H1 (cell line): ENCODE measurements around the gene ENO2. TPM values are rescaled to one million over a fixed set of nuclear protein-coding genes. Genes with fewer than 3 reads are reported as not detected.

Experiments
- CTCF ChIA-PET: fragments of 300-600 bp; sonication (Branson Sonifier 250); formaldehyde crosslinking; loops from one replicate; lab custom pipeline; 2021; ENCODE audit not compliant: partially characterized antibody; lab: Charles Lee
- POLR2A ChIA-PET: fragments of 300-600 bp; sonication (Branson Sonifier 250); formaldehyde crosslinking; loops from one replicate; lab custom pipeline; 2021; ENCODE audit warnings: inconsistent platforms; ENCODE audit not compliant: partially characterized antibody; lab: Charles Lee
- DNase-seq, 2 experiments: peaks; one replicate each; pipeline versions ENCODE4 v3.0.0 to v3.0.0-alpha.2; 2010 to 2022; ENCODE audit warnings: low spot score in 2 of 2, low read depth in 1 of 2, mixed read lengths in 1 of 2
- FAIRE-seq: peaks from 2 replicates; lab custom pipeline; 2011; peaks lifted over from hg19 to GRCh38; lab: Jason Lieb, UNC
- H2AFZ ChIP-seq: 2 replicates; pipeline ENCODE4 v1.8.1; 2012; ENCODE audit warnings: low read length, inconsistent platforms
- H2AK5ac ChIP-seq: 2 replicates; pipeline ENCODE4 v1.6.1; 2013; ENCODE audit warnings: low read depth, low read length
- H2BK120ac ChIP-seq: replicated peaks from 2 replicates; pipeline ENCODE3; 2013; ENCODE audit warnings: low read depth, low read length, inconsistent platforms
- H2BK12ac ChIP-seq: 2 replicates; pipeline ENCODE4 v1.6.1; 2013; ENCODE audit warnings: low read depth, low read length
- H2BK15ac ChIP-seq: 2 replicates; pipeline ENCODE4 v1.6.1; 2013; ENCODE audit warnings: low read length
- H2BK20ac ChIP-seq: 2 replicates; pipeline ENCODE4 v1.6.1; 2013; ENCODE audit warnings: low read length
- H2BK5ac ChIP-seq: 2 replicates; pipeline ENCODE4 v1.6.1; 2013; ENCODE audit warnings: low read depth, low read length
- H3K14ac ChIP-seq: 2 replicates; pipeline ENCODE4 v1.6.1; 2013; ENCODE audit warnings: inconsistent platforms; ENCODE audit not compliant: insufficient read length
- H3K18ac ChIP-seq: 2 replicates; pipeline ENCODE4 v1.6.1; 2013; ENCODE audit warnings: low read length; ENCODE audit errors: extremely low read depth
- H3K23ac ChIP-seq: 2 replicates; pipeline ENCODE4 v1.6.1; 2013; ENCODE audit warnings: inconsistent platforms; ENCODE audit not compliant: insufficient read length
- H3K23me2 ChIP-seq: 2 replicates; pipeline ENCODE4 v1.6.1; 2013; ENCODE audit warnings: low read depth, low read length
- H3K27ac ChIP-seq: 2 replicates; pipeline ENCODE4 v1.6.1; 2011; ENCODE audit warnings: low read depth, low read length, inconsistent platforms
- H3K27me3 ChIP-seq, 4 experiments: replicated peaks in 1 of 4; 1 replicate in 1 of 4; 2 replicates in 3 of 4; pipeline versions ENCODE4 v1.6.1 to v1.8.1; 2011 to 2013; ENCODE audit warnings: low read length in 3 of 4, mild to moderate bottlenecking in 3 of 4, inconsistent platforms in 2 of 4, mixed read lengths in 2 of 4, moderate library complexity in 1 of 4; ENCODE audit not compliant: control insufficient read depth in 3 of 4, insufficient read depth in 3 of 4; ENCODE audit errors: extremely low read depth in 1 of 4
- H3K36me3 ChIP-seq, 4 experiments: 2 replicates each; pipeline versions ENCODE4 v1.6.1 to v1.8.1; 2011 to 2013; ENCODE audit warnings: mild to moderate bottlenecking in 4 of 4, low read length in 3 of 4, moderate library complexity in 2 of 4, control low read depth in 1 of 4, inconsistent platforms in 1 of 4; ENCODE audit not compliant: insufficient read depth in 4 of 4, control insufficient read depth in 2 of 4
- H3K4ac ChIP-seq: replicated peaks from 2 replicates; pipeline ENCODE3; 2013; ENCODE audit warnings: low read length, low read depth, mixed read lengths, inconsistent platforms; ENCODE audit not compliant: insufficient read length
- H3K4me1 ChIP-seq, 4 experiments: replicated peaks in 1 of 4; 1 replicate in 1 of 4; 2 replicates in 3 of 4; pipeline versions ENCODE4 v1.6.1 to v1.8.1; 2011 to 2013; ENCODE audit warnings: low read length in 3 of 4, inconsistent platforms in 2 of 4, mixed read lengths in 1 of 4; ENCODE audit not compliant: insufficient read depth in 4 of 4, control insufficient read depth in 3 of 4
- H3K4me2 ChIP-seq, 2 experiments: 2 replicates each; pipeline versions ENCODE4 v1.6.1 to v1.8.1; 2011 to 2013; ENCODE audit warnings: low read depth in 2 of 2, low read length in 2 of 2, control low read depth in 1 of 2, inconsistent platforms in 1 of 2, mild to moderate bottlenecking in 1 of 2; ENCODE audit not compliant: insufficient read depth in 1 of 2
- H3K4me3 ChIP-seq, 4 experiments: fragments of 200-600, 300-600 bp in 1 of 4; sonication (generic), shearing (Covaris generic), sonication (Bioruptor Twin) in 1 of 4; 2 replicates each; pipeline versions ENCODE4 v1.5.1 to v1.8.1; 2011 to 2016; ENCODE audit warnings: low read length in 4 of 4, low read depth in 3 of 4, control low read depth in 2 of 4, inconsistent platforms in 2 of 4, mild to moderate bottlenecking in 2 of 4, mixed read lengths in 1 of 4, moderate library complexity in 1 of 4; ENCODE audit not compliant: insufficient read depth in 2 of 4; ENCODE audit errors: extremely low read depth in 1 of 4
- H3K56ac ChIP-seq: replicated peaks from 2 replicates; pipeline ENCODE3; 2013; ENCODE audit warnings: low read depth, mild to moderate bottlenecking, mixed read lengths, low read length, inconsistent platforms; ENCODE audit not compliant: insufficient read length
- H3K79me1 ChIP-seq: 2 replicates; pipeline ENCODE4 v1.6.1; 2013; ENCODE audit warnings: low read depth, low read length, control low read depth
- H3K79me2 ChIP-seq, 2 experiments: 2 replicates each; pipeline versions ENCODE4 v1.6.1 to v1.8.1; 2012 to 2013; ENCODE audit warnings: low read length in 2 of 2, mild to moderate bottlenecking in 2 of 2, inconsistent platforms in 1 of 2; ENCODE audit not compliant: insufficient read depth in 2 of 2, control insufficient read depth in 1 of 2
- H3K9ac ChIP-seq, 4 experiments: replicated peaks in 1 of 4; 1 replicate in 1 of 4; 2 replicates in 3 of 4; pipeline versions ENCODE4 v1.6.1 to v1.8.1; 2011 to 2013; ENCODE audit warnings: low read depth in 3 of 4, low read length in 3 of 4, control low read depth in 2 of 4, mild to moderate bottlenecking in 2 of 4, moderate library complexity in 2 of 4, inconsistent platforms in 1 of 4; ENCODE audit errors: extremely low read depth in 1 of 4
- H3K9me3 ChIP-seq, 2 experiments: 2 replicates each; pipeline versions ENCODE4 v1.6.1 to v1.8.1; 2012 to 2013; ENCODE audit warnings: mild to moderate bottlenecking in 2 of 2, moderate library complexity in 2 of 2, control low read depth in 1 of 2, inconsistent platforms in 1 of 2, low read depth in 1 of 2, low read length in 1 of 2, mixed read lengths in 1 of 2; ENCODE audit not compliant: insufficient read depth in 2 of 2
- H4K20me1 ChIP-seq, 2 experiments: replicated peaks in 1 of 2; 2 replicates each; pipeline versions ENCODE3 to v1.8.1; 2011 to 2013; ENCODE audit warnings: inconsistent platforms in 2 of 2, low read length in 2 of 2, mild to moderate bottlenecking in 1 of 2; ENCODE audit not compliant: insufficient read depth in 2 of 2, control insufficient read depth in 1 of 2
- H4K5ac ChIP-seq: 2 replicates; pipeline ENCODE4 v1.6.1; 2013; ENCODE audit warnings: low read length, low read depth, mixed read lengths, inconsistent platforms; ENCODE audit not compliant: insufficient read length
- H4K8ac ChIP-seq: 2 replicates; pipeline ENCODE4 v1.8.0; 2013; ENCODE audit warnings: mild to moderate bottlenecking, moderate library complexity, low read length, inconsistent platforms; ENCODE audit not compliant: insufficient read depth; ENCODE audit errors: extremely low read depth
- H4K91ac ChIP-seq: replicated peaks from 2 replicates; pipeline ENCODE3; 2013; ENCODE audit warnings: low read length, mixed read lengths, inconsistent platforms; ENCODE audit not compliant: insufficient read length
- NRF1 ChIP-seq: IDR thresholded peaks from 2 replicates; pipeline ENCODE4 v1.6.1; 2011; ENCODE audit warnings: mild to moderate bottlenecking, low read depth, low read length, improper control_type of control experiment
- POLR2AphosphoS5 ChIP-seq: IDR thresholded peaks from 2 replicates; pipeline ENCODE4 v1.6.1; 2011; ENCODE audit warnings: low read depth, low read length
- RBBP5 ChIP-seq: IDR thresholded peaks from 2 replicates; pipeline ENCODE4 v1.7.1; 2012; ENCODE audit warnings: low read depth, mild to moderate bottlenecking, inconsistent platforms, low read length, moderate library complexity, borderline replicate concordance
- TAF7 ChIP-seq: optimal IDR thresholded peaks from 2 replicates; pipeline ENCODE3; 2011; ENCODE audit warnings: low read depth, mild to moderate bottlenecking, inconsistent platforms, low read length, moderate library complexity, borderline replicate concordance
- TBP ChIP-seq: IDR thresholded peaks from 2 replicates; pipeline ENCODE4 v1.6.1; 2011; ENCODE audit warnings: low read depth, low read length, improper control_type of control experiment
- TEAD4 ChIP-seq: IDR thresholded peaks from 2 replicates; pipeline ENCODE4 v1.6.1; 2012; ENCODE audit warnings: low read depth, low read length, inconsistent platforms, mixed read lengths
- ZNF274 ChIP-seq: IDR thresholded peaks from 2 replicates; pipeline ENCODE4 v1.7.0; 2012; ENCODE audit warnings: low read length, borderline replicate concordance; ENCODE audit errors: extremely low read depth
- WGBS, 2 experiments: shearing (Covaris generic) in 1 of 2; methylation state at CpG; one replicate each; pipeline versions ENCODE4 v1.1.6 to v1.1.7; 2013 to 2015; ENCODE audit warnings: low lambda C conversion rate in 2 of 2, mixed read lengths in 2 of 2, inconsistent platforms in 1 of 2, low coverage in 1 of 2, missing lambda C conversion rate in 1 of 2; ENCODE audit not compliant: insufficient replicate concordance in 2 of 2, insufficient coverage in 1 of 2, insufficient read length in 1 of 2; ENCODE audit errors: extremely low coverage in 1 of 2, missing lambda C conversion rate in 1 of 2; 5-methylcytosine and 5-hydroxymethylcytosine counted together
- polyA plus RNA-seq, 7 experiments: library from polyadenylated mRNA; depleted of rRNA in 3 of 7; stranded (reverse) in 5 of 7; unstranded in 2 of 7; fragments of >200 nt in 5 of 7; fragments of 200-250 nt in 2 of 7; gene quantifications; 1 replicate in 5 of 7; 2 replicates in 1 of 7; 4 replicates in 1 of 7; pipeline versions ENCODE4 v1.2.1 to v1.2.3, GENCODE V29; 2011 to 2013; ENCODE audit warnings: missing spikeins in 2 of 7, mixed read lengths in 2 of 7
- total RNA-seq: library from RNA; stranded (reverse); fragmentation: NEBNext Ultra II Directional; extraction: Animal tissue kit (Norgen Biotek cat#: 25700); gene quantifications from 2 replicates; pipeline ENCODE4 v1.2.1, GENCODE V29; 2021

The ENO2 gene
- total and polyA plus RNA-seq, 2 of the 8 experiments (the other 6 are each of a cell fraction or from before 2014, with no cell fraction given), result 92.4 to 102 TPM

DNA sequence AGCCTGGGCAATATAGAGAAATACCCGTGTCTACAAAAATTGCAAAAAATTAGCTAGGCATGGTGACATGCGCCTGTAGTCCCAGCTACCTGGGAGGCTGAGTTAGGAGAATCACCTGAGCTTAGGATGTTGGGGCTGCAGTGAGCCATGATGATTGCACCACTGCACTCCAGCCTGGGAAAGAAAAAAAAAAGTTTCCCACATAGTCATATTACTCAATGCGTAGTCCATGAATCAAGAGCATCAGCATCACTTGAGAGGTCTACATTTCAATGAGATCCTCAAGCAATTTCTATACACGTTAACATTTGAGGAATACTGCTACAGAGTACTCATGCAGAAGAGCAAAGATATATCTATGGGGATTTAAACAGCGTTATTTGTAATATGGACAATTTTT lies 15.0 kb upstream of the ENO2 start:
- no peak overlapping the region for H3K4me2 ChIP-seq
- no peak overlapping the region for H2BK20ac ChIP-seq
- no peak overlapping the region for H3K9ac ChIP-seq
- no peak overlapping the region for H3K14ac ChIP-seq
- POLR2A ChIA-PET, result interaction anchor here (0.9 to 2.1 kb wide), 4 partner anchors 12 to 45 kb away, joined by 3 to 8 read pairs (median 6); partner anchors contain the start of genes C12orf57 and RNU7-1
- H3K79me1 ChIP-seq, result no peaks in the 10 kb centered on the region
- TF ChIP-seq ZNF274 (no peak), TEAD4 (no peak), RBBP5 (no peak), POLR2AphosphoS5 (no peak), TAF7 (no peak), NRF1 (no peak), TBP (no peak)
- TF ChIP-seq, all 59 proteins: peak for 0
- H3K79me2 ChIP-seq, result no peaks in the 10 kb centered on the region
- no peak overlapping the region for H2AK5ac ChIP-seq
- H2BK12ac ChIP-seq, result no peak overlapping the region
- H4K5ac ChIP-seq, result no peak overlapping the region
- DNase-seq (no peak), FAIRE-seq (no peak)
- no peaks in the 10 kb centered on the region for H3K23me2 ChIP-seq
- H2BK120ac ChIP-seq, result no peak overlapping the region
- 82% methylated on average over 5 of the region's 5 CpGs; no CpG with 5 or more reads in 1 of the 2 experiments for WGBS, 2 experiments
- no peak overlapping the region for H2BK5ac ChIP-seq
- H3K4me1 ChIP-seq, result peaks cover 0 to 8% (median 6%) of the 10 kb centered on the region in 4 experiments; a peak in 3 of 7 replicates
- H3K23ac ChIP-seq, result no peak overlapping the region
- H3K18ac ChIP-seq, result no peak overlapping the region
- no peak overlapping the region for H4K91ac ChIP-seq
- H3K36me3 ChIP-seq, result no peaks in the 10 kb centered on the region
- no peaks in the 10 kb centered on the region for H3K9me3 ChIP-seq
- no peak overlapping the region for H4K8ac ChIP-seq
- H3K27me3 ChIP-seq, result no peaks in the 10 kb centered on the region
- no peak overlapping the region for H2AFZ ChIP-seq
- no peak overlapping the region for H3K4me3 ChIP-seq
- H4K20me1 ChIP-seq, result no peaks in the 10 kb centered on the region
- no peak overlapping the region for H3K27ac ChIP-seq
- no peak overlapping the region for H3K4ac ChIP-seq
- H3K56ac ChIP-seq, result no peak overlapping the region
- H2BK15ac ChIP-seq, result no peak overlapping the region
- CTCF ChIA-PET, result interaction anchor here (0.8 to 13.0 kb wide), 6 partner anchors 8 to 39 kb away, joined by 3 to 74 read pairs (median 11); partner anchors contain the start of genes ENO2, SPSB2 and TPI1
